Left cardiac atrium (tissue), 2 donors: ENCODE data around the gene CGB3. TPM values are rescaled to one million over a fixed set of nuclear protein-coding genes. Genes with fewer than 3 reads are reported as not detected.

Experiments
- microRNA-seq, 2 donors: library from miRNA; unstranded; fragments of <30 nt; microRNA quantifications; one replicate each; pipeline ENCODE4 v1.2.0, GENCODE V29; 2020
- total RNA-seq, 2 donors: library from RNA; stranded (reverse); fragmentation: NEBNext Ultra II Directional; extraction: Animal tissue kit (Norgen Biotek cat#: 25700); gene quantifications; one replicate each; pipeline ENCODE4 v1.2.1, GENCODE V29; 2021
- donor health status: DM: no; HTN: yes; CAD: no; lungs with severe emphysema.
- donor health status: DM: yes; HTN: yes; CAD: no.

CGB3 gene
- total RNA-seq, 2 donors from 2014 or later = not detected

Small RNAs within 50 kb of the gene (microRNA-seq; reads per million reads assigned to microRNA genes)
- 0 reads per million in 2 donors for gene MIR6798

Other genes starting within 250 kb of the CGB3 start
- 10 to 100 TPM; 29.8 to 37.7 TPM for gene BCAT2, start 213.3 kb downstream of the CGB3 start, total RNA-seq
- gene HSD17B14, start 187.8 kb downstream of the CGB3 start, total RNA-seq = 1 to 10 TPM; 2.8 to 5.4 TPM
- gene PLEKHA4, start 155.7 kb downstream of the CGB3 start, total RNA-seq = 10 to 100 TPM; 29.6 to 67.1 TPM
- 10 to 100 TPM; 67.2 to 78.6 TPM for gene PPP1R15A, start 151.9 kb downstream of the CGB3 start, total RNA-seq
- under 1 TPM in 1 of 2 donors, not detected in 1; 0.50 TPM for gene TULP2, start 125.6 kb downstream of the CGB3 start, total RNA-seq
- 100 to 1,000 TPM; 279 to 342 TPM for gene NUCB1, start 124.0 kb downstream of the CGB3 start, total RNA-seq
- not detected for gene DHDH, start 90.6 kb downstream of the CGB3 start, total RNA-seq
- 10 to 100 TPM; 28.8 to 36.1 TPM for gene BAX, start 69.5 kb downstream of the CGB3 start, total RNA-seq
- gene FTL, start 59.0 kb downstream of the CGB3 start, total RNA-seq = 1,000 to 10,000 TPM; 1,813 to 2,086 TPM
- 10 to 100 TPM; 66.4 to 95.7 TPM for gene GYS1, start 31.0 kb downstream of the CGB3 start, total RNA-seq
- gene RUVBL2, start 30.4 kb downstream of the CGB3 start, total RNA-seq = 10 to 100 TPM; 39.3 to 50.0 TPM
- gene LHB, start 7.2 kb downstream of the CGB3 start, total RNA-seq = under 1 TPM in 1 of 2 donors, not detected in 1; 0.55 TPM
- not detected for gene CGB2, start 7.6 kb upstream of the CGB3 start, total RNA-seq
- gene CGB1, start 12.6 kb upstream of the CGB3 start, total RNA-seq = not detected
- gene CGB5, start 19.5 kb upstream of the CGB3 start, total RNA-seq = not detected
- gene CGB8, start 24.8 kb upstream of the CGB3 start, total RNA-seq = not detected
- gene CGB7, start 33.4 kb upstream of the CGB3 start, total RNA-seq = under 1 TPM in 1 of 2 donors, not detected in 1; 0.29 TPM
- 1 to 10 TPM in 1 of 2 donors, under 1 TPM in 1; 0.81 to 1.2 TPM for gene NTF4, start 40.5 kb upstream of the CGB3 start, total RNA-seq
- gene KCNA7, start 48.4 kb upstream of the CGB3 start, total RNA-seq = 1 to 10 TPM; 2.4 to 3.0 TPM
- 100 to 1,000 TPM in 1 of 2 donors, 10 to 100 TPM in 1; 98.3 to 134 TPM for gene SNRNP70, start 61.1 kb upstream of the CGB3 start, total RNA-seq
- 10 to 100 TPM; 11.4 to 14.9 TPM for gene LIN7B, start 90.0 kb upstream of the CGB3 start, total RNA-seq
- gene C19orf73, start 94.8 kb upstream of the CGB3 start, total RNA-seq = 1 to 10 TPM in 1 of 2 donors, under 1 TPM in 1; 0.47 to 1.6 TPM
- 10 to 100 TPM in 1 of 2 donors, 1 to 10 TPM in 1; 6.7 to 11.5 TPM for gene PPFIA3, start 95.2 kb upstream of the CGB3 start, total RNA-seq
- 100 to 1,000 TPM; 480 to 499 TPM for gene HRC, start 131.1 kb upstream of the CGB3 start, total RNA-seq
- 10 to 100 TPM; 24.4 to 30.6 TPM for gene TRPM4, start 133.5 kb upstream of the CGB3 start, total RNA-seq